K562 (cell line): ENCODE measurements around the gene RBPJL. TPM values are rescaled to one million over a fixed set of nuclear protein-coding genes. Genes with fewer than 3 reads are reported as not detected.
A peak's percentile ranks its signal among the peaks of the same experiment; 100 is the strongest.

Source experiments
- DPF2 ChIP-seq: fragments of 450-650 bp; IDR thresholded peaks from 2 replicates; pipeline ENCODE4 v1.6.1; 2016
- ERF ChIP-seq: fragments of 450-650 bp; formaldehyde crosslinking; IDR thresholded peaks from 2 replicates; pipeline ENCODE4 v1.4.0; 2020; ENCODE audit warnings: mild to moderate bottlenecking, mixed read lengths
- GMEB1 ChIP-seq: fragments of 250-450 bp; sonication (Bioruptor Pico); IDR thresholded peaks from 2 replicates; pipeline ENCODE4 v1.4.0; 2020; ENCODE audit warnings: mild to moderate bottlenecking
- POU5F1 ChIP-seq: fragments of 150-350 bp; IDR thresholded peaks from 2 replicates; pipeline ENCODE4 v1.6.1; 2014; ENCODE audit warnings: borderline replicate concordance, low read length, low read depth, mild to moderate bottlenecking; ENCODE audit not compliant: partially characterized antibody
- PRMT5 ChIP-seq: sonication (generic); formaldehyde crosslinking; IDR thresholded peaks from 2 replicates; pipeline ENCODE4 v1.5.0; 2020; ENCODE audit warnings: missing genetic modification reagents
- REST ChIP-seq, 2 experiments: fragments of 450-650 bp; formaldehyde crosslinking in 1 of 2; IDR thresholded peaks; 2 replicates each; pipeline versions ENCODE4 v1.4.0 to v1.6.1; 2014 to 2020; ENCODE audit warnings: mild to moderate bottlenecking in 2 of 2, borderline replicate concordance in 1 of 2, low read depth in 1 of 2
- TCF7L2 ChIP-seq: fragments of 150-350 bp; IDR thresholded peaks from 2 replicates; pipeline ENCODE4 v1.6.1; 2016; ENCODE audit warnings: low read depth, mild to moderate bottlenecking, low read length, moderate library complexity
- polyA plus RNA-seq, 8 experiments: library from polyadenylated mRNA; depleted of rRNA in 4 of 8; stranded (reverse) in 5 of 8; unstranded in 3 of 8; fragments of >200 nt; fragmentation: Nextera tagmentation in 2 of 8; fragmentation: Illumina TruSeq in 1 of 8; extraction: Ambion mirVana in 2 of 8; extraction: Trizol in 1 of 8; gene quantifications; 2 replicates each; pipeline versions ENCODE4 v1.2.1 to v1.2.3, GENCODE V29; 2011 to 2014; ENCODE audit warnings: inconsistent platforms in 1 of 8, missing spikeins in 1 of 8
- total RNA-seq, 7 experiments: library from RNA; depleted of rRNA in 6 of 7; stranded (reverse); fragments of >200 nt in 6 of 7; fragmentation: Illumina TruSeq in 2 of 7; extraction: Trizol in 2 of 7; gene quantifications; 2 replicates each; pipeline versions ENCODE4 v1.2.1 to v1.2.3, GENCODE V29; 2011 to 2021; ENCODE audit warnings: low replicate concordance in 1 of 7
- TF ChIP-seq, protein P1 (sequence below), 3 experiments: IDR thresholded peaks in 2 of 3; conservative IDR thresholded peaks in 1 of 3; 2 replicates each; pipeline ENCODE4 v1.5.1; 2011 to 2012; ENCODE audit warnings: low read length in 3 of 3, mild to moderate bottlenecking in 3 of 3, control low read depth in 2 of 3, improper control_type of control experiment in 1 of 3, inconsistent platforms in 1 of 3, low read depth in 1 of 3, mixed read lengths in 1 of 3, moderate library complexity in 1 of 3; ENCODE audit not compliant: insufficient read depth in 2 of 3
- TF ChIP-seq, protein P2 (sequence below): fragments of 250-450 bp; sonication (Bioruptor Pico); IDR thresholded peaks from 2 replicates; pipeline ENCODE4 v1.4.0; 2020
- TF ChIP-seq, protein P3 (sequence below): sonication (generic); formaldehyde crosslinking; IDR thresholded peaks from 2 replicates; pipeline ENCODE4 v1.9.0; 2022; ENCODE audit warnings: mild to moderate bottlenecking, missing genetic modification reagents
- TF ChIP-seq, protein P4 (sequence below): fragments of 250-450 bp; sonication (Bioruptor Pico); IDR thresholded peaks from 2 replicates; pipeline ENCODE4 v1.8.0; 2022; ENCODE audit warnings: inconsistent platforms, mild to moderate bottlenecking, moderate library complexity, borderline replicate concordance

Gene RBPJL
- total and polyA plus RNA-seq, 9 of the 15 experiments (the other 6 are each of a cell fraction or from before 2014, with no cell fraction given), result not detected

DNA sequence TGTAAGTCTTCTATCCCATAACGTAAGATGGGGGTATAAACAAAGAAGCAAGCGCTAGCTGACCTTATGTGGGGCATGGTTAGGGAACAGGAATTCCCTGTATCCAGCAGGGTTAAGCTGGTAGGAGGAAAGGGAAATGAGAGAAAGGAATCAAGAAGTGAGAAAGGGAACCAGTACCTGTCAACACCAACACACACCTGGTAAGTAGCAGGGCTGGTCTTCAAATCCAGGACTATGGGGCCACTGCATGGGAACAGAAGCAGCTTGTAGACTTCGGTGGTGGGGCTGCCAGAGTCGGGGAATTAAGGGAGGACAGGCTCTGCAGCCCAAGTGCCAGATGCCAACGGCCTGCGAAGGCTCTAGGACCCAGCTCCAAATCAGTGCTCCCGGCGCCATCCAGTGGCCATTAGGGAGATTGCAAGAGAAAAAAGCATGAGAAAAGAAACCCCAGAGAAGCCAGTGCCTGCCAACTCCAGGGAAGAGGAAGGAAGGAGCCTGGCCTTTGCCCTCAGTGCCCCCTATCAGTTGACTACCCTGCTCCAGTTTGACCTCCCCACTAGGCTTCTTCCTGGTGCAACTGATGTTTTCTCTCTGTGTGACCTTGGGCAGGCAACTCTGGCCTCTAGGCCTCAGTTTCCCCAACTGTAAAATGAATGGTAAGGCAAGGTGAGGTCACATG lies 15.8 kb upstream of the RBPJL start (continued):
- peak; percentile 51; the same call in 1 of the 2 replicates for TF ChIP-seq REST (IDR thresholded peaks at IDR 0.05; ENCODE audit: borderline replicate concordance)
- TF ChIP-seq REST (CRISPR knock-in tag; IDR thresholded peaks at IDR 0.05; ENCODE audit: low read depth), result no peak
- TF ChIP-seq, protein P1, sequence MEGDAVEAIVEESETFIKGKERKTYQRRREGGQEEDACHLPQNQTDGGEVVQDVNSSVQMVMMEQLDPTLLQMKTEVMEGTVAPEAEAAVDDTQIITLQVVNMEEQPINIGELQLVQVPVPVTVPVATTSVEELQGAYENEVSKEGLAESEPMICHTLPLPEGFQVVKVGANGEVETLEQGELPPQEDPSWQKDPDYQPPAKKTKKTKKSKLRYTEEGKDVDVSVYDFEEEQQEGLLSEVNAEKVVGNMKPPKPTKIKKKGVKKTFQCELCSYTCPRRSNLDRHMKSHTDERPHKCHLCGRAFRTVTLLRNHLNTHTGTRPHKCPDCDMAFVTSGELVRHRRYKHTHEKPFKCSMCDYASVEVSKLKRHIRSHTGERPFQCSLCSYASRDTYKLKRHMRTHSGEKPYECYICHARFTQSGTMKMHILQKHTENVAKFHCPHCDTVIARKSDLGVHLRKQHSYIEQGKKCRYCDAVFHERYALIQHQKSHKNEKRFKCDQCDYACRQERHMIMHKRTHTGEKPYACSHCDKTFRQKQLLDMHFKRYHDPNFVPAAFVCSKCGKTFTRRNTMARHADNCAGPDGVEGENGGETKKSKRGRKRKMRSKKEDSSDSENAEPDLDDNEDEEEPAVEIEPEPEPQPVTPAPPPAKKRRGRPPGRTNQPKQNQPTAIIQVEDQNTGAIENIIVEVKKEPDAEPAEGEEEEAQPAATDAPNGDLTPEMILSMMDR (IDR thresholded peaks at IDR 0.05 in 2 of 3, conservative IDR thresholded peaks at IDR 0.05 in 1 of 3; ENCODE audit: insufficient read depth in 2 of 3, low read depth in 1 of 3, low read length in 3 of 3), result peak; percentile 90 to 93 (median 92)
- TF ChIP-seq GMEB1 (CRISPR knock-in tag), result no peak
- TF ChIP-seq, protein P2, sequence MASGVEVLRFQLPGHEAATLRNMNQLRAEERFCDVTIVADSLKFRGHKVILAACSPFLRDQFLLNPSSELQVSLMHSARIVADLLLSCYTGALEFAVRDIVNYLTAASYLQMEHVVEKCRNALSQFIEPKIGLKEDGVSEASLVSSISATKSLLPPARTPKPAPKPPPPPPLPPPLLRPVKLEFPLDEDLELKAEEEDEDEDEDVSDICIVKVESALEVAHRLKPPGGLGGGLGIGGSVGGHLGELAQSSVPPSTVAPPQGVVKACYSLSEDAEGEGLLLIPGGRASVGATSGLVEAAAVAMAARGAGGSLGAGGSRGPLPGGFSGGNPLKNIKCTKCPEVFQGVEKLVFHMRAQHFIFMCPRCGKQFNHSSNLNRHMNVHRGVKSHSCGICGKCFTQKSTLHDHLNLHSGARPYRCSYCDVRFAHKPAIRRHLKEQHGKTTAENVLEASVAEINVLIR (CRISPR knock-in tag), result no peak
- TF ChIP-seq POU5F1, result no peak
- TF ChIP-seq TCF7L2, result no peak
- TF ChIP-seq, protein P3, sequence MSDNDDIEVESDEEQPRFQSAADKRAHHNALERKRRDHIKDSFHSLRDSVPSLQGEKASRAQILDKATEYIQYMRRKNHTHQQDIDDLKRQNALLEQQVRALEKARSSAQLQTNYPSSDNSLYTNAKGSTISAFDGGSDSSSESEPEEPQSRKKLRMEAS (CRISPR knock-in tag), result no peak
- TF ChIP-seq DPF2, result no peak
- TF ChIP-seq, protein P4, sequence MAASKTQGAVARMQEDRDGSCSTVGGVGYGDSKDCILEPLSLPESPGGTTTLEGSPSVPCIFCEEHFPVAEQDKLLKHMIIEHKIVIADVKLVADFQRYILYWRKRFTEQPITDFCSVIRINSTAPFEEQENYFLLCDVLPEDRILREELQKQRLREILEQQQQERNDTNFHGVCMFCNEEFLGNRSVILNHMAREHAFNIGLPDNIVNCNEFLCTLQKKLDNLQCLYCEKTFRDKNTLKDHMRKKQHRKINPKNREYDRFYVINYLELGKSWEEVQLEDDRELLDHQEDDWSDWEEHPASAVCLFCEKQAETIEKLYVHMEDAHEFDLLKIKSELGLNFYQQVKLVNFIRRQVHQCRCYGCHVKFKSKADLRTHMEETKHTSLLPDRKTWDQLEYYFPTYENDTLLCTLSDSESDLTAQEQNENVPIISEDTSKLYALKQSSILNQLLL (CRISPR knock-in tag), result no peak
- TF ChIP-seq ERF (CRISPR knock-in tag), result no peak
- TF ChIP-seq PRMT5 (CRISPR knock-in tag), result no peak
